DOHH2 (cell line): ENCODE results near the gene TSC22D1.

Experiments
- H3F3A ChIP-seq: fragments of 200-600 bp; sonication (generic), shearing (Covaris generic); 2 replicates; pipeline ENCODE4 v1.6.0; 2016; ENCODE audit warnings: antibody characterized with exemption, mild to moderate bottlenecking; ENCODE audit not compliant: control insufficient read depth, insufficient read depth
- H3K27ac ChIP-seq: fragments of 200-600 bp; sonication (generic); 2 replicates; pipeline ENCODE4 v1.5.1; 2014; ENCODE audit warnings: low read depth, mild to moderate bottlenecking, low read length, moderate library complexity
- H3K27me3 ChIP-seq: fragments of 200-600 bp; sonication (generic); 2 replicates; pipeline ENCODE4 v1.6.1; 2014; ENCODE audit warnings: mild to moderate bottlenecking, low read length, mixed read lengths; ENCODE audit not compliant: control insufficient read depth
- H3K36me3 ChIP-seq: fragments of 200-600 bp; sonication (generic); 2 replicates; pipeline ENCODE4 v1.6.1; 2014; ENCODE audit warnings: mild to moderate bottlenecking, low read length, moderate library complexity, mixed read lengths; ENCODE audit not compliant: control insufficient read depth
- H3K4me1 ChIP-seq: fragments of 200-600 bp; sonication (generic); 2 replicates; pipeline ENCODE4 v1.6.1; 2014; ENCODE audit warnings: mild to moderate bottlenecking, low read length, mixed read lengths; ENCODE audit not compliant: control insufficient read depth
- H3K4me2 ChIP-seq: fragments of 200-600 bp; sonication (generic); 2 replicates; pipeline ENCODE4 v1.6.0; 2014; ENCODE audit warnings: mild to moderate bottlenecking, low read length, moderate library complexity
- H3K4me3 ChIP-seq: fragments of 200-600 bp; sonication (generic); 2 replicates; pipeline ENCODE4 v1.5.1; 2014; ENCODE audit warnings: mild to moderate bottlenecking, low read length, mixed read lengths
- H3K79me2 ChIP-seq: fragments of 200-600 bp; sonication (generic); 2 replicates; pipeline ENCODE4 v1.6.1; 2014; ENCODE audit warnings: mild to moderate bottlenecking, low read length, mixed read lengths; ENCODE audit not compliant: control insufficient read depth
- H3K9me2 ChIP-seq: fragments of 200-600 bp; sonication (generic); replicated peaks from 2 replicates; pipeline ENCODE4 v1.6.1; 2014; ENCODE audit warnings: mild to moderate bottlenecking, low read length, mixed read lengths; ENCODE audit not compliant: control insufficient read depth
- H3K9me3 ChIP-seq: fragments of 200-600 bp; sonication (generic); 2 replicates; pipeline ENCODE4 v1.6.1; 2014; ENCODE audit warnings: antibody characterized with exemption, low read length, mixed read lengths; ENCODE audit not compliant: control insufficient read depth, insufficient read depth
- H4K20me1 ChIP-seq: fragments of 200-600 bp; sonication (generic); 2 replicates; pipeline ENCODE4 v1.6.0; 2014; ENCODE audit warnings: low read depth, mild to moderate bottlenecking, antibody characterized with exemption, low read length, moderate library complexity; ENCODE audit not compliant: control insufficient read depth, insufficient read depth
- EZH2phosphoT487 ChIP-seq: fragments of 200-600 bp; sonication (generic); IDR thresholded peaks from 2 replicates; pipeline ENCODE4 v1.6.1; 2017; ENCODE audit warnings: borderline replicate concordance, mild to moderate bottlenecking, antibody characterized with exemption, low read length, moderate library complexity, mixed read lengths
- TF ChIP-seq, protein P1 (sequence below): fragments of 200-600 bp; sonication (generic); IDR thresholded peaks from one replicate; pipeline ENCODE4 v1.5.1; 2014; ENCODE audit warnings: antibody characterized with exemption, mild to moderate bottlenecking, low read depth, low read length; ENCODE audit not compliant: poor library complexity, severe bottlenecking

TSC22D1 gene

DNA sequence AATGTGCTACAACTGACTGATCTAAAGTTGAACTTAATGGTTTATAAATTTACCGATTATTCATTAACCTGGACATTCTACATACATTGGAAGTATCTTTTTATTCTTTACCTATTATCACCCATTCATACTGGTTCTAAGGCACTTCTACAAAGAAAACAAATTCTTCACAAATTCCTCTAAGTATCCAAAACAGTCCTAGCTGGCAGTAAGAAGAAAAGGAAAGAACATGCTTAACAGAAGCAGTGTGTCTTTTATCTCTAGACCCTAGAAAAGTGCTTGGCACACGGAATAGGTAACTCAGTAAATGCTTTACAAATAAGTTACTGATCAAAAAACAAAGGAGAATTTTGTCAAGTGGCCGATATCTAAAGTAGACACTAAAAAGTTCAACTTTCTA is 32.8 kb downstream of the TSC22D1 start:
- TF ChIP-seq, protein P1, sequence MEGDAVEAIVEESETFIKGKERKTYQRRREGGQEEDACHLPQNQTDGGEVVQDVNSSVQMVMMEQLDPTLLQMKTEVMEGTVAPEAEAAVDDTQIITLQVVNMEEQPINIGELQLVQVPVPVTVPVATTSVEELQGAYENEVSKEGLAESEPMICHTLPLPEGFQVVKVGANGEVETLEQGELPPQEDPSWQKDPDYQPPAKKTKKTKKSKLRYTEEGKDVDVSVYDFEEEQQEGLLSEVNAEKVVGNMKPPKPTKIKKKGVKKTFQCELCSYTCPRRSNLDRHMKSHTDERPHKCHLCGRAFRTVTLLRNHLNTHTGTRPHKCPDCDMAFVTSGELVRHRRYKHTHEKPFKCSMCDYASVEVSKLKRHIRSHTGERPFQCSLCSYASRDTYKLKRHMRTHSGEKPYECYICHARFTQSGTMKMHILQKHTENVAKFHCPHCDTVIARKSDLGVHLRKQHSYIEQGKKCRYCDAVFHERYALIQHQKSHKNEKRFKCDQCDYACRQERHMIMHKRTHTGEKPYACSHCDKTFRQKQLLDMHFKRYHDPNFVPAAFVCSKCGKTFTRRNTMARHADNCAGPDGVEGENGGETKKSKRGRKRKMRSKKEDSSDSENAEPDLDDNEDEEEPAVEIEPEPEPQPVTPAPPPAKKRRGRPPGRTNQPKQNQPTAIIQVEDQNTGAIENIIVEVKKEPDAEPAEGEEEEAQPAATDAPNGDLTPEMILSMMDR, result no peak
- Histone ChIP-seq H3K9me3 (no peaks in the 10 kb centered on the region), H3F3A (no peaks in the 10 kb centered on the region), H3K27ac (no peak overlapping the region), H3K4me2 (no peak overlapping the region), H3K79me2 (peaks cover 3% of the 10 kb centered on the region; the same call in 1 of the 2 replicates), H3K4me1 (no peaks in the 10 kb centered on the region), H3K9me2 (no peaks in the 10 kb centered on the region), H3K36me3 (0 out of 2 replicates have a peak, but pooled peaks cover 5% of the 10 kb centered on the region), H3K27me3 (no peaks in the 10 kb centered on the region), H3K4me3 (no peak overlapping the region), H4K20me1 (no peaks in the 10 kb centered on the region)

DNA sequence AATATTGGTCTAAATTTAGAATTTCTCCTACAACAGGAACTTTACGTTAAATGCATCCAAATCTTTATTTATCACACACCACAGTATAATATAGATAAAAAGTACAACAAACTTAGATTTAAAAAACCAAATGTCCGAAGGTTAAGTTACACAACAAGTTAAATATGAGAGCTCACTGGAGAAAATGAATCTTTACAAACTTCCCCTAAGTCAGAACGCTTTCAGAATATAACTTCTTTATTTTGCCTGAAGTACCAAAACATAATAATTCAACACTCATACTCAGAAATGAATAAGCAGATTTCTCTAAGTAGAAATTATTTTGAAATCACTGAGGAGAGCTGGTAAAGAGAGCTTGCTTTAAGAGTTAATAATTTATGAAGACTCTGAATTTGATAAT is 33.8 kb downstream of the TSC22D1 start:
- Histone ChIP-seq H3K9me2 (no peaks in the 10 kb centered on the region), H3K9me3 (no peaks in the 10 kb centered on the region), H3K4me1 (no peaks in the 10 kb centered on the region), H3K36me3 (0 out of 2 replicates have a peak, but pooled peaks cover 5% of the 10 kb centered on the region), H3K27me3 (no peaks in the 10 kb centered on the region), H3K27ac (no peak overlapping the region), H4K20me1 (no peaks in the 10 kb centered on the region), H3K79me2 (peaks cover 3% of the 10 kb centered on the region; the same call in 1 of the 2 replicates), H3K4me3 (no peak overlapping the region), H3K4me2 (no peak overlapping the region), H3F3A (no peaks in the 10 kb centered on the region)
- no peak for TF ChIP-seq EZH2phosphoT487
- TF ChIP-seq, protein P1, result no peak

DNA sequence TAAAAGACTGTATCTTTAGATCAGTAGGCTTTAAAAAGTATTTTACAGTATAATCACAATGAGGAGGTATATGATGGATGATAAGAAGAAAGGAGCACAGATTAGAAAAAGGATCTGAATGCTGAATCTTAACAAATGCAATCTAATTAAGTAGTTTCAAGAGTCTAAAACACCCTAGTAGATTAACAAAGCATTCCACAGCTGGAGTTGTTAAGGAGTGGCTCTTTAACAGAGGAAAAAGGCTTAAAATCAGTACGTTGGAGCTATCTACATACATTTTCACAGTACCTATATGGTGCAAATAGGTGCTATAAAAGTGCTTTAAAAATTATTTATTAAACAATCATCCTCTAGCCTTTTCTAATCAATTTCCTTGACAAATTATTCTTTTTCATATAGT is 34.5 kb downstream of the TSC22D1 start:
- H4K20me1 ChIP-seq, result no peaks in the 10 kb centered on the region
- TF ChIP-seq, protein P1, result no peak
- TF ChIP-seq EZH2phosphoT487, result no peak

More for the DNA sequence above, 34.5 kb downstream of the TSC22D1 start:
- no peaks in the 10 kb centered on the region for H3F3A ChIP-seq
- H3K9me3 ChIP-seq, result no peaks in the 10 kb centered on the region
- H3K4me3 ChIP-seq, result no peak overlapping the region
- 0 out of 2 replicates have a peak, but pooled peaks cover 5% of the 10 kb centered on the region for H3K36me3 ChIP-seq
- no peak overlapping the region for H3K4me2 ChIP-seq
- H3K9me2 ChIP-seq, result no peaks in the 10 kb centered on the region
- no peaks in the 10 kb centered on the region for H3K27me3 ChIP-seq
- H3K4me1 ChIP-seq, result no peaks in the 10 kb centered on the region
- no peak overlapping the region for H3K27ac ChIP-seq
- no peaks in the 10 kb centered on the region for H3K79me2 ChIP-seq
